IPS-18c (cell line): ENCODE results near the gene EMILIN1.

ENCODE experiments used
- H3K4me3 ChIP-seq: 2 replicates; pipeline ENCODE4 v1.7.0; 2013; ENCODE audit warnings: low read depth, mild to moderate bottlenecking, low read length, moderate library complexity; ENCODE audit not compliant: insufficient read depth
- H3K9me3 ChIP-seq: one replicate; pipeline ENCODE4 v1.6.1; 2013; ENCODE audit warnings: mild to moderate bottlenecking, low read length, moderate library complexity; ENCODE audit not compliant: control insufficient read depth, insufficient read depth

EMILIN1 gene

GRCh38 chr2:27078267-27079194 is at the start of gene EMILIN1:
Gene EMILIN1, plus strand, starts transcription at chr2:27078615. Its CDS starts 451 bp downstream, at chr2:27079066.
- Histone ChIP-seq H3K9me3 (no peaks in the 10 kb centered on the region), H3K4me3 (no peak within 1 kb of the TSS)

GRCh38 chr2:27029051-27029450 is 49.4 kb upstream of the EMILIN1 start:
- no peak overlapping the region for H3K4me3 ChIP-seq
- no peaks in the 10 kb centered on the region for H3K9me3 ChIP-seq

GRCh38 chr2:27032495-27033252 is 45.7 kb upstream of the EMILIN1 start, which contains the start of gene TMEM214:
Gene TMEM214, plus strand, starts transcription at chr2:27032965. Its CDS starts 51 bp downstream, at chr2:27033016.
- Histone ChIP-seq H3K4me3 (peak within 1 kb of the TSS; percentile 93), H3K9me3 (no peaks in the 10 kb centered on the region)

GRCh38 chr2:27033253-27033852 is 45.1 kb upstream of the EMILIN1 start:
- H3K9me3 ChIP-seq: no peaks in the 10 kb centered on the region
- peak overlapping the region; percentile 93 for H3K4me3 ChIP-seq

- Histone ChIP-seq H3K4me3 (no peak overlapping the region), H3K9me3 (no peaks in the 10 kb centered on the region)
These were observed 40.4 kb upstream of the EMILIN1 start for GRCh38 chr2:27038012-27038411.

GRCh38 chr2:27038631-27039339 is 39.6 kb upstream of the EMILIN1 start:
- Histone ChIP-seq H3K4me3 (no peak overlapping the region), H3K9me3 (no peaks in the 10 kb centered on the region)

- Histone ChIP-seq H3K4me3 (no peak overlapping the region), H3K9me3 (no peaks in the 10 kb centered on the region)
These were observed 39.0 kb upstream of the EMILIN1 start for GRCh38 chr2:27039426-27039825.

GRCh38 chr2:27039871-27040270 is 38.5 kb upstream of the EMILIN1 start:
- Histone ChIP-seq H3K9me3 (no peaks in the 10 kb centered on the region), H3K4me3 (no peak overlapping the region)

GRCh38 chr2:27040282-27040681 is 38.1 kb upstream of the EMILIN1 start:
- no peaks in the 10 kb centered on the region for H3K9me3 ChIP-seq
- no peak overlapping the region for H3K4me3 ChIP-seq

- H3K4me3 ChIP-seq: no peak overlapping the region
- no peaks in the 10 kb centered on the region for H3K9me3 ChIP-seq
These were observed 36.7 kb upstream of the EMILIN1 start for GRCh38 chr2:27041752-27042151.

GRCh38 chr2:27042159-27042661 is 36.2 kb upstream of the EMILIN1 start:
- Histone ChIP-seq H3K4me3 (no peak overlapping the region), H3K9me3 (no peaks in the 10 kb centered on the region)

- H3K4me3 ChIP-seq: no peak overlapping the region
- H3K9me3 ChIP-seq: no peaks in the 10 kb centered on the region
These were observed 35.3 kb upstream of the EMILIN1 start for GRCh38 chr2:27042985-27043634.

- peaks cover 2% of the 10 kb centered on the region for H3K9me3 ChIP-seq
- peak overlapping the region; percentile 64 for H3K4me3 ChIP-seq
These were observed 28.8 kb upstream of the EMILIN1 start for GRCh38 chr2:27049422-27050280.

- peak overlapping the region; percentile 90 for H3K4me3 ChIP-seq
- H3K9me3 ChIP-seq: peaks cover 2% of the 10 kb centered on the region
These were observed 28.0 kb upstream of the EMILIN1 start for GRCh38 chr2:27050281-27050995.
